Esophagus muscularis mucosa (tissue), 4 donors: Measurements from ENCODE around the gene IER3. TPM values are rescaled to one million over a fixed set of nuclear protein-coding genes. Genes with fewer than 3 reads are reported as not detected.

ENCODE experiments used
- DNase-seq: peaks from one replicate; pipeline ENCODE4 v3.0.0-alpha.2; 2017; ENCODE audit errors: extremely low spot score
- H3K27ac ChIP-seq, 4 donors: fragments of 200-600 bp; sonication (generic); replicated peaks in 1 of 4; 1 replicate in 3 of 4; 2 replicates in 1 of 4; pipeline ENCODE4 v1.5.1; 2016 to 2019; ENCODE audit warnings: mild to moderate bottlenecking in 1 of 4
- H3K27me3 ChIP-seq, 4 donors: fragments of 200-600 bp; sonication (generic); one replicate each; pipeline versions ENCODE4 v1.5.1 to v1.6.0; 2016 to 2019
- H3K36me3 ChIP-seq, 4 donors: fragments of 200-600 bp; sonication (generic); one replicate each; pipeline ENCODE4 v1.5.1; 2016 to 2019
- H3K4me1 ChIP-seq, 4 donors: fragments of 200-600 bp; sonication (generic); one replicate each; pipeline ENCODE4 v1.5.1; 2016 to 2019
- H3K4me3 ChIP-seq, 4 donors: fragments of 200-600 bp; sonication (generic); 1 replicate in 2 of 4; 2 replicates in 2 of 4; pipeline ENCODE4 v1.5.1; 2016 to 2019; ENCODE audit warnings: mild to moderate bottlenecking in 4 of 4, moderate library complexity in 1 of 4
- H3K9me3 ChIP-seq, 4 donors: fragments of 200-600 bp; sonication (generic); 1 replicate in 3 of 4; 2 replicates in 1 of 4; pipeline ENCODE4 v1.5.1; 2016 to 2019
- CTCF ChIP-seq, 3 experiments: fragments of 200-600 bp in 2 of 3; fragments of 450-650 bp in 1 of 3; sonication (generic) in 2 of 3; IDR thresholded peaks; one replicate each; pipeline ENCODE4 v1.5.1; 2017 to 2019; ENCODE audit warnings: antibody characterized with exemption in 3 of 3, mild to moderate bottlenecking in 2 of 3, moderate library complexity in 1 of 3
- EP300 ChIP-seq: sonication (generic); formaldehyde crosslinking; IDR thresholded peaks from one replicate; pipeline ENCODE4 v1.6.1; 2017; ENCODE audit warnings: antibody characterized with exemption
- POLR2A ChIP-seq: fragments of 450-650 bp; IDR thresholded peaks from one replicate; pipeline ENCODE4 v1.6.1; 2017; ENCODE audit warnings: antibody characterized with exemption, moderate library complexity, mild to moderate bottlenecking, low read depth
- POLR2AphosphoS5 ChIP-seq, 2 donors: sonication (generic); formaldehyde crosslinking; IDR thresholded peaks; one replicate each; pipeline ENCODE4 v1.6.1; 2017; ENCODE audit warnings: antibody characterized with exemption in 2 of 2
- WGBS: methylation state at CpG from one replicate; pipeline ENCODE4 v1.1.5; 2018; 5-methylcytosine and 5-hydroxymethylcytosine counted together
- intact Hi-C: fragments of 100-400 bp; cut with DNase I; formaldehyde crosslinking; loops from one replicate; pipeline ENCODE4 v1.15.1; 2023
- total RNA-seq, 4 donors: library from RNA; depleted of rRNA; stranded (reverse); fragments of >200 nt; gene quantifications; one replicate each; pipeline versions ENCODE4 v1.1.0 to v1.2.1, GENCODE V29; 2016

The IER3 gene
- total RNA-seq, 4 donors from 2014 or later, result 8.9 to 45.4 (median 11.0) TPM

GRCh38 chr6:30717129-30717844, 27.1 kb downstream of the IER3 start, which contains the start of gene MDC1:
MDC1 (minus strand) TSS chr6:30717281; CDS start chr6:30715175, 2,106 bp downstream.
- WGBS, result 0% methylated on average over 16 of the region's 48 CpGs
- intact Hi-C loops, result no loop called here
- DNase-seq, result peak; percentile 100

GRCh38 chr6:30716879-30717128, 27.5 kb downstream of the IER3 start:
- Histone ChIP-seq H3K4me3 (peak overlapping the region; percentile 68 to 76 (median 73)), H3K4me1 (peaks cover 23 to 38% (median 34%) of the 10 kb centered on the region in 4 donors), H3K27me3 (no peaks in the 10 kb centered on the region), H3K9me3 (no peaks in the 10 kb centered on the region), H3K27ac (peak overlapping the region; percentile 90 to 95 (median 92)), H3K36me3 (peaks cover 28 to 35% (median 29%) of the 10 kb centered on the region in 4 donors)
- no peak for DNase-seq
- intact Hi-C loops, result no loop called here
- TF ChIP-seq EP300 (no peak), POLR2A (no peak), CTCF (IDR thresholded peaks at IDR 0.05) (no peak), POLR2AphosphoS5 (IDR thresholded peaks at IDR 0.05) (no peak)
- WGBS, result 0% methylated on average over 5 of the region's 8 CpGs

More at GRCh38 chr6:30717129-30717844, 27.1 kb downstream of the IER3 start, which contains the start of gene MDC1:
- TF ChIP-seq POLR2AphosphoS5 (IDR thresholded peaks at IDR 0.05) (peak; percentile 97 to 99), POLR2A (peak; percentile 31), EP300 (no peak), CTCF (IDR thresholded peaks at IDR 0.05) (peak; percentile 35 to 48 (median 44))
- H3K9me3 ChIP-seq, result no peaks in the 10 kb centered on the region
- peaks cover 23 to 31% (median 26%) of the 10 kb centered on the region in 4 donors for H3K36me3 ChIP-seq
- no peaks in the 10 kb centered on the region for H3K27me3 ChIP-seq
- peaks cover 28 to 43% (median 39%) of the 10 kb centered on the region in 4 donors for H3K4me1 ChIP-seq
- H3K27ac ChIP-seq, result peak within 1 kb of the TSS; percentile 90 to 95 (median 92)
- peak within 1 kb of the TSS; percentile 68 to 76 (median 73) for H3K4me3 ChIP-seq

- Histone ChIP-seq H3K27me3 (no peaks in the 10 kb centered on the region), H3K27ac (no peak overlapping the region), H3K4me1 (peaks cover 19 to 29% (median 25%) of the 10 kb centered on the region in 4 donors), H3K36me3 (peaks cover 41 to 61% (median 52%) of the 10 kb centered on the region in 4 donors), H3K9me3 (no peaks in the 10 kb centered on the region), H3K4me3 (no peak overlapping the region)
- TF ChIP-seq POLR2A, result no peak
- no peak for TF ChIP-seq CTCF (IDR thresholded peaks at IDR 0.05)
- TF ChIP-seq POLR2AphosphoS5 (IDR thresholded peaks at IDR 0.05), result no peak
- no peak for TF ChIP-seq EP300
- intact Hi-C loops, result no loop called here
- WGBS, result 100% methylated on average over 1 of the region's 1 CpG
- no peak for DNase-seq
Measured at GRCh38 chr6:30714263-30714662, 30.1 kb downstream of the IER3 start.

GRCh38 chr6:30712441-30712945, 31.9 kb downstream of the IER3 start:
- Histone ChIP-seq H3K4me3 (no peak overlapping the region), H3K9me3 (no peaks in the 10 kb centered on the region), H3K36me3 (peaks cover 45 to 77% (median 67%) of the 10 kb centered on the region in 4 donors), H3K4me1 (peaks cover 6 to 13% (median 10%) of the 10 kb centered on the region in 4 donors), H3K27me3 (no peaks in the 10 kb centered on the region), H3K27ac (no peak overlapping the region)
- no peak for DNase-seq
- TF ChIP-seq EP300 (no peak), POLR2AphosphoS5 (IDR thresholded peaks at IDR 0.05) (no peak), POLR2A (no peak), CTCF (IDR thresholded peaks at IDR 0.05) (no peak)
- intact Hi-C loops, result no loop called here
- WGBS, result 91% methylated on average over 7 of the region's 7 CpGs
